Measurements from ENCODE around the gene DIAPH2.

The DIAPH2 gene

DNA sequence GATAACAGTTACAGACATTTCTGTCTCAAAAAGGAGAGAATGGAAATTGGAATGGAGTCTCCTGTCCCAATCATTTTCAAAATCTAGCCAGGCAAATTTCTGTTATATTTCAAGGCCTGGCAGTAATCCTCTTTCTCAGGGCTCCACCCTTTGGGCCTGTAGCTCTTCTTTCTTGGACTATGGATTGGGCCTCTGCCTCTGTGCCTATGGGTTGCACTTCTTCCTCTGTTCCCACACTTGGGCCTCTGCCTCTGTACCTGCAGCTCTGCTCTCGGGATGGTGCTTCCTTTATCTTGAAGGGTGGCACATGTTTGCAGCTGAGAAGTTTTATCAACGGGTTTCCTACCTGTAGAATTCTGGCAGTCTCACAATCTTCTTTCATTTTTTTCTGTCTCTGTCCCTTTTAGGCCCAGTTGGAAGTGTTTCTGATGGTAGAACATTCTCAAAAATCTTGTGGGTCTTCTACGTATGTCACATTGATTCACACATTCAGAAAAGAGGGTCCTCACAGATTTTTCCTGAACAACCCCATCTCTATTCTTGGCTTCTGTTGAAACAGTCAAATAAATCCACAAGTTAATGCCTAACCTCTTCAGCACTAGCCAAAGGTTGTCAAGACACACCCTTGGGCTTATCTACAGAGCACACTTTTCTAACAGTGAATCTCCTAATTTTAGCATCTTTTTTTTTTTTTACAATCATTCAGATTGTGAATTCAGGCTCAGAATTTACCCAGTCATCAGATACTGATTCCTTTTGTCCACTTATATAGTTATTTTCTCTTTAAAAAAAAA is 918.0 kb downstream of the DIAPH2 start:
- TF ChIP-seq, protein P1, sequence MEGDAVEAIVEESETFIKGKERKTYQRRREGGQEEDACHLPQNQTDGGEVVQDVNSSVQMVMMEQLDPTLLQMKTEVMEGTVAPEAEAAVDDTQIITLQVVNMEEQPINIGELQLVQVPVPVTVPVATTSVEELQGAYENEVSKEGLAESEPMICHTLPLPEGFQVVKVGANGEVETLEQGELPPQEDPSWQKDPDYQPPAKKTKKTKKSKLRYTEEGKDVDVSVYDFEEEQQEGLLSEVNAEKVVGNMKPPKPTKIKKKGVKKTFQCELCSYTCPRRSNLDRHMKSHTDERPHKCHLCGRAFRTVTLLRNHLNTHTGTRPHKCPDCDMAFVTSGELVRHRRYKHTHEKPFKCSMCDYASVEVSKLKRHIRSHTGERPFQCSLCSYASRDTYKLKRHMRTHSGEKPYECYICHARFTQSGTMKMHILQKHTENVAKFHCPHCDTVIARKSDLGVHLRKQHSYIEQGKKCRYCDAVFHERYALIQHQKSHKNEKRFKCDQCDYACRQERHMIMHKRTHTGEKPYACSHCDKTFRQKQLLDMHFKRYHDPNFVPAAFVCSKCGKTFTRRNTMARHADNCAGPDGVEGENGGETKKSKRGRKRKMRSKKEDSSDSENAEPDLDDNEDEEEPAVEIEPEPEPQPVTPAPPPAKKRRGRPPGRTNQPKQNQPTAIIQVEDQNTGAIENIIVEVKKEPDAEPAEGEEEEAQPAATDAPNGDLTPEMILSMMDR (IDR thresholded peaks at IDR 0.05): no peak

DNA sequence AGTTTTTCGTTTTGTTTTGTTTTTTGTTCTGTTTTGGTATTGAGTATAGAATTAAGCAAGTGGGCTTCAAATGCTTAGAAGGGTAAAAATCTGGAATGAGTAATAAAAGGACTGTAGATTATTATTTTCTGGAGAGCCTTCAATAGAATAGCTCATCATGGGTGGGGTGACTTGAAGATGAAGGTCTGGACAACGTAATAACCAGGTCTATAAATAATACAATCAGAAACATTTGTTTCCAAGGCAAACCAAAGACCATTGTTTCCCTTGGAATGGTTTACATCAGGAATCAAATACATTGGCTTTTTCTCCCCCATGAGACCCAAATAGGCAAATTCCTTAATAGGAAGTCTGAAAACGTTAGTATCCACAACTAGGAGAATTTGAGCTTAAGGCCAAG is 920.6 kb downstream of the DIAPH2 start:
- TF ChIP-seq, protein P1 (IDR thresholded peaks at IDR 0.05): no peak

DNA sequence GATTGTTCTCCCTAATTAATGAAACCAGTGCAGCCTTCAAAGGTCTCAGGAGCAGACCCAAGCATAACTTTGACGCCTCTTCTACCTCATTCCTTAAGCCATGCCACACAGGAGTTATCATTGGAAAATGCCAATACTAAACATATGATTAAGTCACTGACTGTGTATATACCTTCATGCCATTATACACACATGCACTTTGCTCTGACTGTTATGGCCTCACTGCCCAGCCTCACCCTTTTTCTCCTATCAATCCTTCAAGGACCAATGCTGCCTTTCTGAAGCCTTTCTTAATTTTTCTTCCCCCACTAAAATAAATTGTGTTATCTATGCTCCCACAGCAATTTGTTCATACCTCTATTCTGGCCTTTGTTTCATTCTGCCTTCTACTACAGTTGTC is 924.7 kb downstream of the DIAPH2 start:
- TF ChIP-seq, protein P1 (IDR thresholded peaks at IDR 0.05): no peak

DNA sequence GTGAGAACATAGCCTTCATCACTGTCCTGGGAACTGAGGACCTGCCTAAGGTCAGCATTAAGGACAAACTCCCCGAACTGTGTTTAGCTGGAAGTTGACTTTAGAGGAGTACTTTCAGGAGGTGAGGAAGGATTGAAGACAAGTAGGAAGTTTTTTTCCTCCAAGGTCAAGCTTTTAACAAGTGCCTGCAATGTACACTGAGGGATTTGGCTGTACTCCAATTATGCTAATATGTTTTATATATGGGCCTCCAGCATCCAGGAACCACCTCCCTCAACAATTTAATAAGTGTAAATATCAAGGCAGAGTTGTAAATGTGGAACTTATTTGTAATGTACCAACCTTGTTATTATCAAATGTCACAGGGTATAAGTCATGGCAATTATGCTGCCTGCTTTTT is 925.3 kb downstream of the DIAPH2 start:
- TF ChIP-seq, protein P1 (IDR thresholded peaks at IDR 0.05): no peak

DNA sequence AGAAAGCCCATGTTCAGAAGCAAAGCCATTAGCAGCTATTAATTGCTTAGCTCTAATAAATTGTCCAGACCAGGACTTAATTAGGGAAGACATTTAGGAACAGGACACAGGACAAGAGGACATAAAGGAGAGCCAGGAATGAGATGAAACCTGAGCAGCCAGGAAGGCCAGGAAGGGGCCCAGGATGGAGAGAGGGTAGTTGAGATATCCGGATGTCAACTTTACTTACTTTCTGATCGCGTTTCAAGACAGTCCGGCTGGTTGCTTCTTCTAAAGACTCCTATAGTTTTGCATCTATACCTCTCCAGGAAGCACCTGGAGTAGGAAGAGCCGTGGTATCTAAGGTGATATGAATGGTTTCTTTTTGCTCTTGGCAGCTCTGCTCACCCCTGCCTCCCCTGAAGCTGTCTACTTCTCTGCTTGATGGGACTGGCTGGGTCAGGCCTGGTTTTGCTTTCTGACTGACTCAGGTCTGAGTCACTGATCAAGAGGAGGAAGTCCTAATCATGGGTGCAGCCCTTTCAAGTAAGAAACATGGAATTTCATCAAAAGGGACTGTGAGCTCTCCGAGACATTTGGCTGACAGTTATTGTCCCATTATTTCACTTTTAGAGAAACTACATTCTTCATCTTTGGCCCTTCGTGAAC is 932.4 kb downstream of the DIAPH2 start:
- TF ChIP-seq, protein P1 (IDR thresholded peaks at IDR 0.05): no peak

- TF ChIP-seq, protein P1 (IDR thresholded peaks at IDR 0.05): no peak
Observed at GRCh38 chrX:97619499-97619898, 934.9 kb downstream of the DIAPH2 start.

GRCh38 chrX:97622111-97622510 is 937.5 kb downstream of the DIAPH2 start:
- TF ChIP-seq, protein P1 (IDR thresholded peaks at IDR 0.05): no peak
